Activated T-helper 17 cell treated with anti-CD3 and anti-CD28 coated beads, Interleukin-2, amount 50 U/mL, for 72 hours (primary cell): ENCODE data around the gene RSAD2. TPM values are rescaled to one million over a fixed set of nuclear protein-coding genes. Genes with fewer than 3 reads are reported as not detected.
A peak's percentile ranks its signal among the peaks of the same experiment; 100 is the strongest.
"Not testable (repeated sequence)": the region's sequence is repeated elsewhere in the genome, so short reads cannot be mapped to it uniquely, and the experiment has no call there.

Source experiments
- ATAC-seq: fragments of 150-1000 bp; cut with Tn5 transposase; replicated peaks from 2 replicates; pipeline ENCODE4 v1.10.0; 2021; ENCODE audit warnings: mild to moderate bottlenecking, moderate library complexity
- H3K27ac Mint-ChIP-seq: one replicate; pipeline ENCODE4 v1.8.0; 2022; ENCODE audit warnings: mixed read lengths
- H3K27me3 Mint-ChIP-seq: one replicate; pipeline ENCODE4 v1.8.0; 2022; ENCODE audit warnings: mixed read lengths
- H3K36me3 Mint-ChIP-seq: one replicate; pipeline ENCODE4 v1.8.0; 2022; ENCODE audit warnings: low read depth, mild to moderate bottlenecking, mixed read lengths
- H3K4me1 Mint-ChIP-seq: one replicate; pipeline ENCODE4 v1.8.0; 2022; ENCODE audit warnings: mixed read lengths
- H3K4me3 Mint-ChIP-seq: one replicate; pipeline ENCODE4 v1.8.0; 2022; ENCODE audit warnings: mild to moderate bottlenecking, mixed read lengths
- H3K9me3 Mint-ChIP-seq: one replicate; pipeline ENCODE4 v1.8.0; 2022; ENCODE audit warnings: mixed read lengths
- total RNA-seq, 2 donors: library from RNA; stranded (reverse); gene quantifications; one replicate each; pipeline ENCODE4 v1.2.3, GENCODE V29; 2022

Gene RSAD2
- total RNA-seq, 2 donors from 2014 or later: 2.8 to 4.5 TPM

DNA sequence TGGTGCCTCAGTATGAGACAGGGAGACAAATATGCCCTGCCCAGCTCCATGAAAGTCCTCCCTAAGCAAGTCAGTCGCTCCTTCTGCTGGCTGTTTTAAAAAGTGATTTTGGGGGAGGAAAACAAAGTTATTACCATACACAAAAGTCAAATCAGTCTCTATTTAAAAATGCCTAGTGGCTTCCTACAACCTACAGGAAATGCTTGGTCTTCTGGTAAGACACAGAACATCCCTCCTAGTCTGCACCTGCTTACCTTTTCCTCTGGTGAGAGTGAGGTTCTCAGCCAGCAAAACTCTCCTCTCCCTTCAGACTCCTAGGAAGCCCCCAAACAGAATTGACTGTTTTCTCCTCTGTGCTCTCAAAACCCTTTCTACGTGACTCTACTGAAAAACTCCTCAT, 25.4 kb upstream of the RSAD2 start:
- no peak for ATAC-seq
- H3K27me3 Mint-ChIP-seq: no peaks in the 10 kb centered on the region
- H3K9me3 Mint-ChIP-seq: peaks cover 12% of the 10 kb centered on the region
- no peak overlapping the region for H3K4me3 Mint-ChIP-seq
- H3K4me1 Mint-ChIP-seq: no peaks in the 10 kb centered on the region
- H3K36me3 Mint-ChIP-seq: peaks cover 73% of the 10 kb centered on the region
- H3K27ac Mint-ChIP-seq: no peak overlapping the region

- H3K4me1 Mint-ChIP-seq: no peaks in the 10 kb centered on the region
- H3K9me3 Mint-ChIP-seq: no peaks in the 10 kb centered on the region
- H3K27me3 Mint-ChIP-seq: no peaks in the 10 kb centered on the region
- no peak overlapping the region for H3K4me3 Mint-ChIP-seq
- no peak for ATAC-seq
- no peak overlapping the region for H3K27ac Mint-ChIP-seq
- H3K36me3 Mint-ChIP-seq: peaks cover 71% of the 10 kb centered on the region
These were observed 23.2 kb upstream of the RSAD2 start for GRCh38 chr2:6854416-6854815.

- Mint-ChIP-seq H3K4me3 (no peak overlapping the region), H3K27me3 (no peaks in the 10 kb centered on the region), H3K36me3 (peaks cover 71% of the 10 kb centered on the region), H3K9me3 (peaks cover 4% of the 10 kb centered on the region), H3K27ac (no peak overlapping the region), H3K4me1 (no peaks in the 10 kb centered on the region)
- ATAC-seq: no peak
These were observed 21.6 kb upstream of the RSAD2 start for GRCh38 chr2:6855860-6856547.

- H3K27me3 Mint-ChIP-seq: no peaks in the 10 kb centered on the region
- peaks cover 4% of the 10 kb centered on the region for H3K9me3 Mint-ChIP-seq
- no peak overlapping the region for H3K27ac Mint-ChIP-seq
- no peak for ATAC-seq
- H3K36me3 Mint-ChIP-seq: peaks cover 71% of the 10 kb centered on the region
- no peaks in the 10 kb centered on the region for H3K4me1 Mint-ChIP-seq
- no peak overlapping the region for H3K4me3 Mint-ChIP-seq
These were observed 21.0 kb upstream of the RSAD2 start for GRCh38 chr2:6856548-6856920.

DNA sequence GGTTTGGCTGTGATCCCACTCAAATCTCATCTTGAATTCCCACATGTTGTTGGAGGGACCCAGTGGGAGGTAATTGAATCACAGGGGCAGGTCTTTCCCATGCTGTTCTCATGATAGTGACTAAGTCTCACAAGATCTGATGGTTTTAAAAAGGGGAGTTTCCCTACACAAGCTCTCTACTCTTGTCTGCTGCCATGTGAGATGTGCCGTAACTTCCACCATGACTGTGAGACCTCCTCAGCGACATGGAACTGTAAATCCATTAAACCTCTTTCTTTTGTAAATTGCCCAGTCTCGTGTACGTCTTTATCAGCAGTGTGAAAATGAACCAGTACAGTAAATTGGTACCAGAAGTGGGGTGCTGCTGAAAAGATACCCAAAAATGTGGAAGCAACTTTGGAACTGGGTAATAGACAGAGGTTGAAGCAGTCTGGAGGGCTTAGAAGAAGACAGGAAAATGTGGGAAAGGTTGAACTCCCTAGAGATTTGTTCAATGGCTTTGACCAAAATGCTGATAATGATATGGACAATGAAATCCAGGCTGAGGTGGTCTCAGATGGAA, 19.0 kb upstream of the RSAD2 start:
- not testable (repeated sequence) for H3K27me3 Mint-ChIP-seq, H3K9me3 Mint-ChIP-seq, H3K4me3 Mint-ChIP-seq, H3K27ac Mint-ChIP-seq, H3K4me1 Mint-ChIP-seq, ATAC-seq
- peaks cover 70% of the 10 kb centered on the region for H3K36me3 Mint-ChIP-seq

- no peaks in the 10 kb centered on the region for H3K27me3 Mint-ChIP-seq
- ATAC-seq: no peak
- no peak overlapping the region for H3K27ac Mint-ChIP-seq
- H3K36me3 Mint-ChIP-seq: peaks cover 59% of the 10 kb centered on the region
- H3K4me1 Mint-ChIP-seq: peaks cover 7% of the 10 kb centered on the region
- H3K4me3 Mint-ChIP-seq: no peak overlapping the region
- peaks cover 7% of the 10 kb centered on the region for H3K9me3 Mint-ChIP-seq
These were observed 17.3 kb upstream of the RSAD2 start for GRCh38 chr2:6860296-6860695.

DNA sequence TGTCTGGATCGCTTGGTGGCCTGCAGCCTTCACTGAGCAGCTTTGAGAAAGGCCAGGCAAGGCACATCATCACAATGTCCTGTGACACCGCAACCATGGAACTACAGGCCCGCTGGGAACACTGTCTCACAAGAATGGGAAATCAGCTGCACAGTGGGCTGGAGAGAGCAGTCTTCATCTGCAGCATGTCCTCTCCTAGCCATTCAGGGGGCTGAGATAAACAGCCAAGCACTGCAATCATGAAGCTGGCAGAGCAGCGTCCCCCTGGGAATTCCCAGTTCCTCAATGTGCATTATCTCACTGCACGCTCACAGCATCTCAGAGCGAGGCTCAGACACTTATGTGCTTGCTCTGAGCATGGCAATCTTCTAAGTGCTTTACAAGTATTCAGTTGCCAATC, 13.8 kb upstream of the RSAD2 start:
- Mint-ChIP-seq H3K9me3 (peaks cover 7% of the 10 kb centered on the region), H3K27ac (no peak overlapping the region), H3K36me3 (peaks cover 42% of the 10 kb centered on the region), H3K4me3 (no peak overlapping the region), H3K4me1 (peaks cover 12% of the 10 kb centered on the region), H3K27me3 (no peaks in the 10 kb centered on the region)
- ATAC-seq: no peak

GRCh38 chr2:6864231-6864754, 13.3 kb upstream of the RSAD2 start:
- no peak for ATAC-seq
- H3K27ac Mint-ChIP-seq: no peak overlapping the region
- H3K9me3 Mint-ChIP-seq: peaks cover 7% of the 10 kb centered on the region
- no peaks in the 10 kb centered on the region for H3K27me3 Mint-ChIP-seq
- peaks cover 12% of the 10 kb centered on the region for H3K4me1 Mint-ChIP-seq
- H3K36me3 Mint-ChIP-seq: peaks cover 37% of the 10 kb centered on the region
- H3K4me3 Mint-ChIP-seq: peak overlapping the region; percentile 49

GRCh38 chr2:6864923-6865345, 12.6 kb upstream of the RSAD2 start:
- Mint-ChIP-seq H3K4me1 (peaks cover 12% of the 10 kb centered on the region), H3K36me3 (peaks cover 30% of the 10 kb centered on the region), H3K9me3 (peaks cover 7% of the 10 kb centered on the region), H3K4me3 (peak overlapping the region; percentile 49), H3K27me3 (no peaks in the 10 kb centered on the region), H3K27ac (no peak overlapping the region)
- peak; percentile 13 for ATAC-seq

GRCh38 chr2:6865346-6866274, 12.0 kb upstream of the RSAD2 start, which contains the start of gene CMPK2:
TSS of gene CMPK2 (minus strand) at chr2:6865907. CDS start at chr2:6865696, 211 bp downstream.
- Mint-ChIP-seq H3K36me3 (peaks cover 23% of the 10 kb centered on the region), H3K4me3 (peak within 1 kb of the TSS; percentile 91), H3K4me1 (peaks cover 12% of the 10 kb centered on the region), H3K27me3 (no peaks in the 10 kb centered on the region), H3K9me3 (peaks cover 3% of the 10 kb centered on the region), H3K27ac (peak within 1 kb of the TSS; percentile 84)
- ATAC-seq: peak; percentile 82

DNA sequence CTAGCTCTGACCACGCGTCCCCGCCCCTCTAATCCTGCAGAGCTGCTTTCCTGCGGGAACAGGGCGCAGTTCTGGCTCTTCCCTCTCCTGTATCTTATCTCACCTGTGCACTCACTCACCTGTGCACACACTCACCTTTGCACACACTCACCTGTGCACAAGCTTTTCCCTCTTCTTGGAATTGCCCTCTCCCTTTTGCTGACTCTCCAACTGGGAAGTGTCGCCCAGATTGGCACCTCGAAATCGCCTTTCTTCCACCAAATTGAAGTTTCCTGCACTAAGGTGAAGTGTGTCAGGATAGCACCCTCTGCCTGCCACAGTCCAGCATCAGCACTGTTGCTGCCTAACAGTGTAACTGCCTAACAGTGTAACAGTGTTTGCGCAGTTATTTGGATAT, 11.3 kb upstream of the RSAD2 start:
- peak overlapping the region; percentile 84 for H3K27ac Mint-ChIP-seq
- peak; percentile 53 for ATAC-seq
- no peaks in the 10 kb centered on the region for H3K27me3 Mint-ChIP-seq
- H3K4me1 Mint-ChIP-seq: peaks cover 12% of the 10 kb centered on the region
- H3K36me3 Mint-ChIP-seq: peaks cover 17% of the 10 kb centered on the region
- peak overlapping the region; percentile 91 for H3K4me3 Mint-ChIP-seq
- H3K9me3 Mint-ChIP-seq: peaks cover 3% of the 10 kb centered on the region

GRCh38 chr2:6866982-6867381, 10.6 kb upstream of the RSAD2 start:
- H3K4me3 Mint-ChIP-seq: peak overlapping the region; percentile 91
- no peak for ATAC-seq
- H3K36me3 Mint-ChIP-seq: peaks cover 10% of the 10 kb centered on the region
- H3K4me1 Mint-ChIP-seq: peaks cover 12% of the 10 kb centered on the region
- no peak overlapping the region for H3K27ac Mint-ChIP-seq
- H3K9me3 Mint-ChIP-seq: no peaks in the 10 kb centered on the region
- H3K27me3 Mint-ChIP-seq: no peaks in the 10 kb centered on the region

GRCh38 chr2:6872394-6872793, 5.2 kb upstream of the RSAD2 start:
- no peak for ATAC-seq
- no peaks in the 10 kb centered on the region for H3K9me3 Mint-ChIP-seq
- H3K27ac Mint-ChIP-seq: no peak overlapping the region
- no peaks in the 10 kb centered on the region for H3K36me3 Mint-ChIP-seq
- H3K27me3 Mint-ChIP-seq: no peaks in the 10 kb centered on the region
- H3K4me3 Mint-ChIP-seq: no peak overlapping the region
- H3K4me1 Mint-ChIP-seq: peaks cover 3% of the 10 kb centered on the region

DNA sequence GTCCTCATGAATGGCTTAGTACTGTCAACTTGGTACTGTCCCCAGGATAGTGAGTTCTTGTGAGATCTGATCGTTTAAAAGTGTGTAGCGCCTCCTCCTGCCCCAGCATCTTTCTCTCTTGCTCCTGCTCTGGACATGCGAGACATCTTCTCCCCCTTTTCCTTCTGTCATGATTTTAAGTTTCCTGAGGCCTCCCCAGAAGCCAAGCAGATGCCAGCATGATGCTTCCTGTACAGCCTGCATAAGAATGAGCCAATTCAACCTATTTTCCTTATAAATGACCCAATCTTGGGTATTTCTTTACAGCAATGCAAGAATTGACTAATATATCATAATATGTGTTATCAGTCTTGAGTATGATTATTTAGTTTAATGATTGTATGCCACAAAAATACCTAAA, 3.5 kb upstream of the RSAD2 start:
- Mint-ChIP-seq H3K27ac (no peak overlapping the region), H3K9me3 (no peaks in the 10 kb centered on the region), H3K27me3 (no peaks in the 10 kb centered on the region), H3K4me3 (no peak overlapping the region), H3K4me1 (peaks cover 10% of the 10 kb centered on the region), H3K36me3 (no peaks in the 10 kb centered on the region)
- no peak for ATAC-seq
